ENCODE measurements around the gene COX6B2.

DNA sequence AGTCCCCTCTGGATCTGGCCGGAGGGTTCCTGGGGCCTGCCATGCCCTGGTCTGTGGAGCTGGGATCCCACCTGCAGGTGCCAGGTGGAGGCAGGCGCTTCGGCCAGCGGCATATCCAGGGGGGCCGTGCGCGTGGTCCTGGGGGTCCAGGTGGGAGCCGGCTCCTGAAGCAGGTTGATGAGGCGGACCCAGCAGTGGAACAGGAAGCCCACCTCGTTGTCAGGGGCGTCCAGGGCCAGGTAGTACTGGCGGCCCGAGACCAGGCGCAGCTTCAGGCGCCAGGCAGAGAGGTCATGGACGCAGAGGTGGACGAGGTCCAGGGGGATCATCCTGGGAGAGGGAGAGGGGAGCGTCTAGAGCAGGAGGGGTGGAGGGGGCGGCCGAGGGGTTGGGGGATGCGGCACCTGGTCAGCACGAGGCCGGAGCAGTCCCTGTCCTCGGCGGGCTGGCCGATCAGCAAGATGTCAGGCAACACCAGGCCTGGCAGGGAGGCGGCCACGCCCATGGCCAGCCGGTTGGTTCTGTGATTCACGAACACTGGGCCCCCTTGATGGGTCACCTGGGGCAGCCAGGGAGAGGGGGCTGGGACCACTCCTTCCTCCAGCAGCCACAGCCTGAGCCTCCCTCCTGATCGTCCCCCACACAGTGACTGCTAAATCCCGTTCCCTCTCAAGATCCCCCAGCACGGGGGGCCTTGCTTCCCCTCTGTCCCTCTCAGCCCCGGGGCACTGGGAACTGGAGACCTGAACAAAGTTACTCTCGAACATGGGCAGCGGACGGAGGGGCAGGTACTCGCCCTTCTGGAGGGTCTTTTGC lies 7.9 kb upstream of the COX6B2 start:
- TF ChIP-seq CTCF (tag by site-specific recombination; IDR thresholded peaks at IDR 0.05), result no peak
- TF ChIP-seq ZNF433 (tag by site-specific recombination; IDR thresholded peaks at IDR 0.05; ENCODE audit: low read depth), result no peak
- TF ChIP-seq ZNF394 (tag by site-specific recombination; IDR thresholded peaks at IDR 0.05; ENCODE audit: borderline replicate concordance), result no peak
- TF ChIP-seq, protein P1, sequence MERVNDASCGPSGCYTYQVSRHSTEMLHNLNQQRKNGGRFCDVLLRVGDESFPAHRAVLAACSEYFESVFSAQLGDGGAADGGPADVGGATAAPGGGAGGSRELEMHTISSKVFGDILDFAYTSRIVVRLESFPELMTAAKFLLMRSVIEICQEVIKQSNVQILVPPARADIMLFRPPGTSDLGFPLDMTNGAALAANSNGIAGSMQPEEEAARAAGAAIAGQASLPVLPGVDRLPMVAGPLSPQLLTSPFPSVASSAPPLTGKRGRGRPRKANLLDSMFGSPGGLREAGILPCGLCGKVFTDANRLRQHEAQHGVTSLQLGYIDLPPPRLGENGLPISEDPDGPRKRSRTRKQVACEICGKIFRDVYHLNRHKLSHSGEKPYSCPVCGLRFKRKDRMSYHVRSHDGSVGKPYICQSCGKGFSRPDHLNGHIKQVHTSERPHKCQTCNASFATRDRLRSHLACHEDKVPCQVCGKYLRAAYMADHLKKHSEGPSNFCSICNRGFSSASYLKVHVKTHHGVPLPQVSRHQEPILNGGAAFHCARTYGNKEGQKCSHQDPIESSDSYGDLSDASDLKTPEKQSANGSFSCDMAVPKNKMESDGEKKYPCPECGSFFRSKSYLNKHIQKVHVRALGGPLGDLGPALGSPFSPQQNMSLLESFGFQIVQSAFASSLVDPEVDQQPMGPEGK (tag by site-specific recombination; IDR thresholded peaks at IDR 0.05), result no peak
- TF ChIP-seq GLI4 (tag by site-specific recombination; IDR thresholded peaks at IDR 0.05), result no peak
- TF ChIP-seq ZNF18 (tag by site-specific recombination; IDR thresholded peaks at IDR 0.05), result no peak
- TF ChIP-seq ZNF549 (tag by site-specific recombination; IDR thresholded peaks at IDR 0.05), result no peak
- TF ChIP-seq ZNF121 (tag by site-specific recombination; IDR thresholded peaks at IDR 0.05), result no peak
- TF ChIP-seq SP7 (tag by site-specific recombination; IDR thresholded peaks at IDR 0.05), result no peak
- TF ChIP-seq ZNF366 (tag by site-specific recombination; conservative IDR thresholded peaks at IDR 0.05), result no peak

All from HEK293 (cell line).